DMS114 treated with DMSO at 0.1 percent for 48 hours (cell line): ENCODE measurements around the gene ACOXL.

ENCODE experiments used
- DNase-seq: peaks from one replicate; lab custom pipeline; 2025; ENCODE audit not compliant: unreplicated experiment; lab: John Stamatoyannopoulos, UW

Gene ACOXL

DNA sequence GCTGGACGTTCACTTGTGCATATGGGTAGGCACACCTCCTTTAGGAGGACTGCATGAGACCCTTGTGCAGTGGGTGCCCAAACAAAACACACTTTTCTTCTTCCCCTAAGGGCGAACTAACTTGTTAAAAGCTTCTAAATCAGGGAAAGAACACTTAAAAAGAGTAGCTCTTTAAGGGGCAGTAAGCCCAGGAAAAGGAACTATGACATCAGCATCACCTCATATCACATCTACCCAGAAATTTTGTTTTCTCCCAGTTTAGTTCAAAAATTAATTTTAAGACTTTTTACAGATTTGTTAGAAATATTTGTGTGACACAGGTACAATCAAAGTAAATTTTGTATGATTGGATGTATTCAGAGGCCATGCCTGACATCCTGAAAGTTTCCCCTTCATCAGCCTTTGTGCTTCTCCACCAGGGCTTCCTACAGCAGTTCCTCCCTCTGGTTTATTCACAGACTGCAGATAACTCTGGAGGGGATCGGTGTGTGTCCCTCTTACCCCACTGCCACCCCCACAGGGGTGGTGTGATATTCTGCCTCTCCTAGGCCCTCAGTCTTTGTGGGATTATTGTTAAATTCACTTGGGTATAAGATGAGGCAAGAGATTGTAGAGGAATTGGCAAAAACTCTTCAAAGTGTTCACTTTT lies 416.0 kb downstream of the ACOXL start:
- no peak for DNase-seq

- no peak for DNase-seq
Observed at GRCh38 chr2:111148925-111149324, 416.6 kb downstream of the ACOXL start.

DNA sequence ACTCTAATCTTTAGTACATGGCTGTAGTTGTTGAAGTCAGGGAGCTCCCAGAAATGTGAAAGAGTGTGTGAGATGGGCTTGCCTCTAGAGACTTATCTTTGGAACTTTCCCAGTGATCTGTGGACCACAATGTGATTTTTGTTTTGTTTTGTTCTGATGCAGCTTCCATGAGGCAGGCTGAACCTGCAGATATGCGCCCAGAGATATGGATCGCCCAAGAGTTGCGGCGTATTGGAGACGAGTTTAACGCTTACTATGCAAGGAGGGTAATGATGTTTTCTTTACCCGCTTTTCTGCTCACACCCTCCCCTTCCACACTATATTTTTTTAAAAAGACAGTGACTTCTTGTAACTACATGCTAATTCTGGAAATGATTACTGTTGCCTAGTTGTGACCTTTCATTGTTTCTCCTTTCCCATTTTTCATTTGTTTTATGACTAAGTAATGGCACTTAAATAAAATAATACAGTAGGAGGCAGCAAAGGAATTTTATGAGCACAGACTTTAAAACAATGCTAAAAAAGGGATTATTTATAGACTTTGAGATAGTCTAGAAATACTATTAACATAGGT lies 417.6 kb downstream of the ACOXL start:
- DNase-seq: no peak

DNA sequence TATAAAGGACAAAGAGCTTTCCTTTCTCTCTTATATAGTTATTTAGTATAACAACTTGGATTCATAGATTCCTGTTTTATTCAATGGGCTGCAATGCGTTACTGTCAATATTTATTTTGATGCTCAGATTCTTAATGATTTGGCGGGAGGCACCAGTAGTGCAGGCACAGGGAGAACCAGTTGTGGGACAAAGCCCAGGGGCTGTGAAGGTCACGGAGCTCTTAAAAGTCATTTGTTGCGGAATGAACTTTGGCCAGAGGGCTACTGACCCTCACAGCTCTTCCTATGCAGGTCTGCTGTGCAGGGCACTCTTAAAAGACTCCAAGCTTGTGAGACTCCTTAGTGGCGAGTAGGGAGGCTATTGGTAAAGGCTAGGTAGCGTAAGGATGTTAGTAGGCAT lies 422.4 kb downstream of the ACOXL start:
- no peak for DNase-seq

DNA sequence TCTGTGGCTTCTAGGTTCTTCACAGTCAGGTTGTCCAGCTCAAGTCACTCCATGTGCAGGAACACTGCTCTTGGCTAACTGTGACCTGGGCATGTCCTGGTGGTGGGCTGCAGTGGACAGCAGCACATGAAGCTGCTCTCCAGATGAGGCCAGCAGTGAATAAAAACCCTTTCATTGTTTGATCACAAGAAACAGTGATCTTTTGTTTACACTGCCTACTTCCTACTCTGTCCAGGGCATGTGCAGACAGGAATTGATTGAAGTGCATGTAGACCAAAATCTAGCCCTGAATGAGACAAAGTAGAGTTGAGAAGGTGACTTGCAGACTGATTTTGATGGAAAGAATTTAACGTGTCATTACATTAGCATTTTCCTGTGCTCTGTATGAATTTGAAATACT lies 423.2 kb downstream of the ACOXL start:
- DNase-seq: no peak

DNA sequence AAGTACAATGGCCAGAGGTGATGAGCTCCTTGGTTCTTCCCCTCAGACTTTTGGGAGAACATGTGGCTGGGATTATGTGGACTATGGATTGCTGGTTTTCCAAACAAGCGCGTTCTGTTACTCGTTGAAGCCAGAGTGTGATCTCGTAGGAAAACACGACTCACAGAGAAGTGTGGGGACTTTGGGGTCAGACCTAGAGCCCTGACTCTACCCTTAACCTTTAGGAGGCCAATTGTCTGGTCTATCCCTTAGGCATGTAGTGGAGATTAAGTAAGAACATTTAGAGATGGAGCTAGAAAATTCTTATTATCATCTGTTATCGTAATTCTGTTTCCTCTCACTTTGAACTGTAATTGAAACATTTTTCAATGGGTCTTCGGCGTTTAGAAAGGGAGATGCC lies 424.2 kb downstream of the ACOXL start:
- DNase-seq: no peak

GRCh38 chr2:111157071-111157661 lies 424.8 kb downstream of the ACOXL start:
- no peak for DNase-seq

GRCh38 chr2:111157798-111158197 lies 425.4 kb downstream of the ACOXL start:
- no peak for DNase-seq

DNA sequence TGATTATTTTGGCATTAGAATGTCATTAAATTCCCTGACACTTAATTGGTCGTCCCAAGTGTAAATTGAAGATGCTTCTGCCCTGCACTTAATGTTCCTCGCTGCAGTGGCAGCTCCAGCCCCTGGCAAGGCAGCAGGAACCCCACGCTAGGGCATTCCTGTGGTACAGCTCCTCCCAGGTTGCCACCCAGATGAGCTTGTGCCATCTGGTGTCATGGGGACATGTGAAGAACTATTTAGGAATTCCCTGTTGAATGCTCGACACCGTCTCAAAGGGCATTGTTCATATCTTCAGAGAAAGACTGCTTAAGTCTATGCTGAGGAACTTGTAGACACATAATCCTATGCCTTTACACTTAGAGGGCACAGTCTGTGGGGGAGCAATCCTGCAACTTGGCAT lies 427.3 kb downstream of the ACOXL start:
- DNase-seq: no peak

- DNase-seq: no peak
Observed at GRCh38 chr2:111160758-111161157, 428.4 kb downstream of the ACOXL start.

- DNase-seq: no peak
Observed at GRCh38 chr2:111161971-111162370, 429.6 kb downstream of the ACOXL start.

GRCh38 chr2:111162718-111163331 lies 430.5 kb downstream of the ACOXL start:
- no peak for DNase-seq

GRCh38 chr2:111164078-111164477 lies 431.7 kb downstream of the ACOXL start:
- DNase-seq: no peak

DNA sequence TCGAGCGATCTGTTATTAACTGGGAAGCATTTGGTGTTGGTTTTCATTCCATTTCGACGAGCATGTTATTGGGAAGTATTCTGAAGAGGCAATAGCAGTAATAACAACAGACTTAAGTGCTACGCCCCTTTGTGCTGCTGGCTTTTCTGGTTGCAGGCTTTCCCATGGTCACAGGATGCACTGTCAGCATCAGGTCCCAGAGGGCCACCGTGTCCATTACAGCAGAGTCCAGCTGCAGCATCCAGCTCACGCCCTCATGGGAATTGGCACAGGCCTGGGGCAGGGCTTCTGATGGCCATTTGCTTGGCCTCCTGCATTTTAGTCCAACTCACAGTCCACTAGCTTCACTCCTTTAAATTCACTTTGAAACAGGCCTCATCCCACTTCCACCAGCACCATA lies 432.7 kb downstream of the ACOXL start:
- DNase-seq: no peak

DNA sequence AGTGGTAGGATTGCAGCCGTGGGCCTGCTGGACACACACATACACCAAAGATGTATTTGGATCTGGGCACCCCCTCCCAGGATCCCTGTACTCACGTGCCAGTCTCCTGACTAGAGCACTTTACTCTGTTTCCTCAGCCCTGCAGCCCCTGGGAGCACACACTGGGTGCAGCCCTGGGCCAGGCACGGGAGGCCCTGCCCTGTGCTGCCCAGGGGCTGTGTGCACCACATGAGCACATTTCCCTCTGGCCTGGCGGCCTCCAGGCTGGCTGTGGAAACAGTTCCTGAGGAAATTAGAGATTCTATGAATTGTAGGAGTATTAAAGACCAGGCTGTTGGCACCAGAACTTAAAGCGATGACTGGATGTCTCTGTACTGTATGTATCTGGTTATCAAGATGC lies 433.7 kb downstream of the ACOXL start:
- DNase-seq: no peak

DNA sequence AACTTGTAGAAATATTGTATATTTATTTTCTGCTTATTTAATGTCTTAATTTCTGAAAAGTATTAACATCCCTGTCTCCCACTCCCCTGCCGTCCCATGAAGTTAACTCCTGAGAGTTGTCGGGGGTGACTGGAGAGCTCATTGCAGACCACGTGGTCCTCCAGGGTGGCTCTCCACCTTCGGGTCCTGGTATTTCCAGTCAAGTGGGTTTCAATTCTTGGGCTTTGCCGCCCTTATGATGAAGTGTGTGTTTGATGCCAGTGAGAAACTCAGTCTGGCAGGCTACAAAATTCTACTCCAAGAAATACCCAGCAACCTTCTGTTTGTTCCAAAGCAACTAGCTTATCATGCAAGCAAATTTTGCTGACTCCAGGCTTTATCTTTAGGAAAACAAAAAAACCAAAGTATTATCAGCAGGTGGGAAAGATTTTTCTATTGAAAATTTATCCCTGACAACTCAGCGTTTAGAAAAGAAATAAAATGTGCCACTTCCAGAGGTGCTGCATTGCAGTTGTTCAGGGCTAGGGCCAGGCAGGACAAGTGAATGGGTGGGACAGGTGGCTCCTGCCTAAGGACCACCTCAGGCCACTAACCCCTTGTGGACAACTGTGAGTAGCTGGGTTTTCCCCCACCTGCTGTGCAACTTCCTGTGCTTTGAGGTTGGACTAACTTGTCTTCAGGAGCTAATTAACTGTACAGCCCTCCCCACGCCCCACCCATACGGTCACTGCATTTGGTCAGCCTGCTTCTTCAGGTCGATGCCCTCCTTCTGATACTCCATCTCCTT lies 434.9 kb downstream of the ACOXL start:
- no peak for DNase-seq

- DNase-seq: no peak
Observed at GRCh38 chr2:111167863-111168162, 435.4 kb downstream of the ACOXL start.
